ENCODE measurements around the gene SDK1. TPM values are rescaled to one million over a fixed set of nuclear protein-coding genes. Genes with fewer than 3 reads are reported as not detected.

Gene SDK1
- total and polyA plus RNA-seq, 7 experiments from 2014 or later: 0.07 to 2.5 (median 0.54) TPM

DNA sequence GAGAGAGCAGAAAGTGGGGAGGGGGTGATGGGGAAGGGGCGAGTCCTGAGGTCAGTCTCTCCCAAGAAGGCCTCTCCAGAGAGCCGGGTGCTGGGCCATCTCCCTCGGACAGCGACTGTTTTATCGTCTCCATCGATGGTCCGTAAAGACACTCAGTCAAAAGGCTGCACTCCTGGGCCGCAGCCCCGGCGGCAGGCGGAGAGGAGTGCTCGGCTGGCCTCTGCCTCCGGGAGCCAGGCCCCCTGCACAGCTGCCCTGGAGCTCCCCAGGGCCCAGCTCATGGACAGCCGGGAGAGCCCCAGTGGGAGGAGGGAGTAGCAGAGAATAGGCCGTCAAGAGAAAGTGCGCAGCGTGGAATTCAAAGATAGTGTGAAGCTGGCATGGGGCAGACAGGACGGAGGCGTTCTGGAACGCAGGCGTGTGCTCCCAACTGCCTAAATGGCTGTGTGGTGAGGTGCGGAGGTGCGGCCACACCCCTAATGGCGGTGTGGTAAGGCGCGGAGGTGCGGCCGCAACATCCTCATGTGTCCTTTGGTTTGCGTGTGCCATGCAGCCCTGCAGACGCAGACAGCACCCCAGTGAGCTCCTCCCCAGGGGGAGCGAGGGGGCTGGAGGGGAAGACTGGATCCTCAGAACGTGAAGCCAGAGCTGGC lies 903.6 kb downstream of the SDK1 start:
- Histone ChIP-seq H3K27ac (ENCODE audit: low read depth, low read length) (peak overlapping the region; percentile 29), H3K36me3 (ENCODE audit: control insufficient read depth in 2 of 3, insufficient read depth in 3 of 3, low read length in 3 of 3) (no peaks in the 10 kb centered on the region), H3K4me1 (ENCODE audit: control insufficient read depth in 2 of 2, insufficient read depth in 2 of 2, low read length in 2 of 2) (no peaks in the 10 kb centered on the region), H3K27me3 (ENCODE audit: control insufficient read depth in 2 of 2, insufficient read depth in 2 of 2, low read length in 2 of 2) (no peaks in the 10 kb centered on the region), H3K4me3 (ENCODE audit: low read length) (no peak overlapping the region), H3K9me3 (ENCODE audit: control insufficient read depth in 2 of 3, low read length in 3 of 3) (no peaks in the 10 kb centered on the region)
- Mint-ChIP-seq H3K4me3 (peak overlapping the region in 3 of 10 donors; percentile 73 to 89 (median 85)), H3K4me1 (peaks cover 0 to 9% (median 0%) of the 10 kb centered on the region in 7 donors), H3K27ac (peak overlapping the region in 4 of 9 donors; percentile 72 to 89 (median 80)), H3K9me3 (no peaks in the 10 kb centered on the region), H3K27me3 (no peaks in the 10 kb centered on the region), H3K36me3 (no peaks in the 10 kb centered on the region)
- ATAC-seq (peak; percentile 81), DNase-seq (peak in 2 of 9 donors; percentile 30 to 38)
- ChIA-PET CTCF (no interaction called here), POLR2A (no interaction called here)
- intact Hi-C loops (cut with micrococcal nuclease): no loop called here

DNA sequence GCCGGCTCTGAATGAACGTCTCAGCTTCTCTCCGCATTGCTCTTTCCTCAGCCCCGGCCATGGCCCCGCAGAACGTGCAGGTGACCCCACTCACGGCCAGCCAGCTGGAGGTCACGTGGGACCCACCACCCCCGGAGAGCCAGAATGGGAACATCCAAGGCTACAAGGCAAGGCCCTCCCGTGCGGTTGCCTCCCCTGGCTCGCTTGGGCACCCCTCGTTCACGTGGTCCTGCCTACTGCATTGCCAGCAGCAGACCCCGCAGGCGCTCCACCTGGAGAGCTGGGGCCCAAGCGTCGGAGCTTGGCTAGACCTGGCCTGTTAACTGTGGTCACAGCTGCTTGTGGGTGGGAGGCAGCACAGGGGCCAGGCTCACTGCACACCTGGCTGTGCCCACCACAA lies 904.8 kb downstream of the SDK1 start:
- Mint-ChIP-seq H3K36me3 (no peaks in the 10 kb centered on the region), H3K27ac (no peak overlapping the region), H3K27me3 (no peaks in the 10 kb centered on the region), H3K9me3 (no peaks in the 10 kb centered on the region), H3K4me1 (peaks cover 0 to 9% (median 0%) of the 10 kb centered on the region in 7 donors), H3K4me3 (no peak overlapping the region)
- ChIA-PET POLR2A (no interaction called here), CTCF (no interaction called here)
- DNase-seq: no peak
- H3K4me3 ChIP-seq (ENCODE audit: low read length): no peak overlapping the region
- H3K9me3 ChIP-seq (ENCODE audit: control insufficient read depth in 2 of 3, low read length in 3 of 3): no peaks in the 10 kb centered on the region
- H3K27ac ChIP-seq (ENCODE audit: low read depth, low read length): no peak overlapping the region
- no peaks in the 10 kb centered on the region for H3K27me3 ChIP-seq (ENCODE audit: control insufficient read depth in 2 of 2, insufficient read depth in 2 of 2, low read length in 2 of 2)
- no peak for ATAC-seq
- H3K4me1 ChIP-seq (ENCODE audit: control insufficient read depth in 2 of 2, insufficient read depth in 2 of 2, low read length in 2 of 2): no peaks in the 10 kb centered on the region
- no peaks in the 10 kb centered on the region for H3K36me3 ChIP-seq (ENCODE audit: control insufficient read depth in 2 of 3, insufficient read depth in 3 of 3, low read length in 3 of 3)
- intact Hi-C loops (cut with micrococcal nuclease): no loop called here

GRCh38 chr7:4207011-4207410 lies 906.0 kb downstream of the SDK1 start:
- no peaks in the 10 kb centered on the region for H3K36me3 ChIP-seq (ENCODE audit: control insufficient read depth in 2 of 3, insufficient read depth in 3 of 3, low read length in 3 of 3)
- H3K9me3 ChIP-seq (ENCODE audit: control insufficient read depth in 2 of 3, low read length in 3 of 3): no peaks in the 10 kb centered on the region
- intact Hi-C loops (cut with micrococcal nuclease): no loop called here
- POLR2A ChIA-PET: no interaction called here
- peaks cover 0 to 9% (median 0%) of the 10 kb centered on the region in 7 donors for H3K4me1 Mint-ChIP-seq
- H3K27me3 Mint-ChIP-seq: no peaks in the 10 kb centered on the region
- DNase-seq (no peak), ATAC-seq (no peak)
- H3K27ac ChIP-seq (ENCODE audit: low read depth, low read length): no peak overlapping the region
- no peaks in the 10 kb centered on the region for H3K9me3 Mint-ChIP-seq
- H3K27ac Mint-ChIP-seq: no peak overlapping the region
- CTCF ChIA-PET: no interaction called here
- H3K27me3 ChIP-seq (ENCODE audit: control insufficient read depth in 2 of 2, insufficient read depth in 2 of 2, low read length in 2 of 2): no peaks in the 10 kb centered on the region
- H3K4me1 ChIP-seq (ENCODE audit: control insufficient read depth in 2 of 2, insufficient read depth in 2 of 2, low read length in 2 of 2): no peaks in the 10 kb centered on the region
- H3K4me3 Mint-ChIP-seq: no peak overlapping the region
- H3K4me3 ChIP-seq (ENCODE audit: low read length): no peak overlapping the region
- H3K36me3 Mint-ChIP-seq: peaks cover 0 to 4% (median 0%) of the 10 kb centered on the region in 5 donors

GRCh38 chr7:4208086-4208485 lies 907.0 kb downstream of the SDK1 start:
- DNase-seq (no peak), ATAC-seq (no peak)
- Mint-ChIP-seq H3K27ac (peak overlapping the region in 1 of 9 donors; percentile 51), H3K4me3 (no peak overlapping the region), H3K4me1 (peaks cover 0 to 9% (median 0%) of the 10 kb centered on the region in 7 donors), H3K9me3 (no peaks in the 10 kb centered on the region), H3K36me3 (peaks cover 0 to 4% (median 0%) of the 10 kb centered on the region in 5 donors), H3K27me3 (no peaks in the 10 kb centered on the region)
- ChIA-PET POLR2A (no interaction called here), CTCF (no interaction called here)
- no peaks in the 10 kb centered on the region for H3K36me3 ChIP-seq (ENCODE audit: control insufficient read depth in 2 of 3, insufficient read depth in 3 of 3, low read length in 3 of 3)
- intact Hi-C loops (cut with micrococcal nuclease): no loop called here
- no peak overlapping the region for H3K27ac ChIP-seq (ENCODE audit: low read depth, low read length)
- H3K4me3 ChIP-seq (ENCODE audit: low read length): no peak overlapping the region
- H3K4me1 ChIP-seq (ENCODE audit: control insufficient read depth in 2 of 2, insufficient read depth in 2 of 2, low read length in 2 of 2): no peaks in the 10 kb centered on the region
- H3K27me3 ChIP-seq (ENCODE audit: control insufficient read depth in 2 of 2, insufficient read depth in 2 of 2, low read length in 2 of 2): no peaks in the 10 kb centered on the region
- H3K9me3 ChIP-seq (ENCODE audit: control insufficient read depth in 2 of 3, low read length in 3 of 3): no peaks in the 10 kb centered on the region

DNA sequence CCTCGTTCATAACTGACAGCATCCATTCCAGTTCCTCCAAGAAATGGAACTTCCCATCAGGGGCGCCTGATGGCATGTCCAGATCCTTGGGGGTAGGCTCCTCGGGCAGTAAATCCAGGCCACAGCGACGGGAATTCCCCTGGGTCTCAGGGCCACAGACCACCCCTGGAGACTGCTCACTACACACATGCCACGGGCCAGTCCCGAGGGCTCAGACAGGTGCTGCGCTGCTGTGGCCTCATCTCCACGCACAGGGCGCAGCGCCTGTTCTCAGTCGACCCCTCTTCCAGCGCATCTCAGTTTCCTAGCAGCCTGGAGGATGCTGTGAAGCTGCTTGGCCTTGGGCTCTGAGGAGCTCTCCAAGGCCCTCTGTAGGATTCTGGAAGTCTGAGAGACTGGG lies 907.5 kb downstream of the SDK1 start:
- Histone ChIP-seq H3K27me3 (ENCODE audit: control insufficient read depth in 2 of 2, insufficient read depth in 2 of 2, low read length in 2 of 2) (no peaks in the 10 kb centered on the region), H3K4me1 (ENCODE audit: control insufficient read depth in 2 of 2, insufficient read depth in 2 of 2, low read length in 2 of 2) (no peaks in the 10 kb centered on the region), H3K4me3 (ENCODE audit: low read length) (no peak overlapping the region), H3K9me3 (ENCODE audit: control insufficient read depth in 2 of 3, low read length in 3 of 3) (no peaks in the 10 kb centered on the region), H3K36me3 (ENCODE audit: control insufficient read depth in 2 of 3, insufficient read depth in 3 of 3, low read length in 3 of 3) (no peaks in the 10 kb centered on the region), H3K27ac (ENCODE audit: low read depth, low read length) (no peak overlapping the region)
- DNase-seq (no peak), ATAC-seq (no peak)
- Mint-ChIP-seq H3K4me3 (no peak overlapping the region), H3K9me3 (no peaks in the 10 kb centered on the region), H3K27ac (no peak overlapping the region), H3K4me1 (peaks cover 0 to 9% (median 0%) of the 10 kb centered on the region in 7 donors), H3K36me3 (peaks cover 0 to 4% (median 0%) of the 10 kb centered on the region in 5 donors), H3K27me3 (no peaks in the 10 kb centered on the region)
- intact Hi-C loops (cut with micrococcal nuclease): no loop called here
- ChIA-PET CTCF (no interaction called here), POLR2A (no interaction called here)

DNA sequence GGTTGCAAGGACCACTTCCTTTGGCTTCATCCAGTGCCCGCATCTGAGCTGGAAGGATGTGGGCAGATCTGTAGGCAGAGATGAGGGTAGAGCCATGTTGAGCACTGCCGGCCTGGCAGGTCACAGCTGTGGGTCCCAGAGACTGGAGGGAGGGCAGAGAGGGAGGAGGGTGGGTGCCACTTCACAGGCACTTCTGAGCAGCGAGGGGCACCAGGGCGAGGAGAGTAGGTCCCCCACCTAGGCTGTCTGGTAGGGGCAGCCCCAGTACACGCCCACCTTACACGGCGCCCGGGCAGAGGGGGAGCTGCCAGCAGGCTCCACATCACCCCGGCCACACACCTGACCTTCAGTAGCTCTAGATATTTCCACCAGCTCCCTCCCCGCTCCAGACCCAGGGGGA lies 908.1 kb downstream of the SDK1 start:
- no peak for DNase-seq
- H3K4me1 ChIP-seq (ENCODE audit: control insufficient read depth in 2 of 2, insufficient read depth in 2 of 2, low read length in 2 of 2): no peaks in the 10 kb centered on the region
- no peak overlapping the region for H3K4me3 ChIP-seq (ENCODE audit: low read length)
- Mint-ChIP-seq H3K36me3 (peaks cover 0 to 4% (median 0%) of the 10 kb centered on the region in 5 donors), H3K27ac (no peak overlapping the region), H3K4me3 (no peak overlapping the region), H3K27me3 (no peaks in the 10 kb centered on the region), H3K4me1 (peaks cover 0 to 6% (median 0%) of the 10 kb centered on the region in 7 donors), H3K9me3 (no peaks in the 10 kb centered on the region)
- CTCF ChIA-PET: no interaction called here
- intact Hi-C loops (cut with micrococcal nuclease): no loop called here
- no peaks in the 10 kb centered on the region for H3K27me3 ChIP-seq (ENCODE audit: control insufficient read depth in 2 of 2, insufficient read depth in 2 of 2, low read length in 2 of 2)
- H3K27ac ChIP-seq (ENCODE audit: low read depth, low read length): no peak overlapping the region
- H3K36me3 ChIP-seq (ENCODE audit: control insufficient read depth in 2 of 3, insufficient read depth in 3 of 3, low read length in 3 of 3): no peaks in the 10 kb centered on the region
- ATAC-seq: no peak
- H3K9me3 ChIP-seq (ENCODE audit: control insufficient read depth in 2 of 3, low read length in 3 of 3): no peaks in the 10 kb centered on the region
- POLR2A ChIA-PET: no interaction called here

DNA sequence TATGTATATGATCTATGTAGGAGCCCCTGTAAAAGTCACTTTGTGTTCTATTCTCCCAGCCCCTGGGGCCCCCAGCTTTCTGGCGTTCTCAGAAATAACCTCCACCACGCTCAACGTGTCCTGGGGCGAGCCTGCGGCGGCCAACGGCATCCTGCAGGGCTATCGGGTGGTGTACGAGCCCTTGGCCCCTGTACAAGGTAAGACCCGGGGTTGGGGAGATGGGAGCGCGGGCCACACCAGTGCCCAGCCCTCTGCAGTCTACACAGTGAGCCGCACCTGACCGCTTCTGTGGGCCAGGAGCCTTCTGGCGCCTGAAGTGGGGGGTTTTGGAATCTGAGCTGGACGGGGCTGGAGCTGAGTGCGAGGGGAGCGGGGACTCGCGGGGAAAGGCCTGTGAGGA lies 908.9 kb downstream of the SDK1 start:
- no peak overlapping the region for H3K4me3 Mint-ChIP-seq
- POLR2A ChIA-PET: no interaction called here

More for the DNA sequence above, 908.9 kb downstream of the SDK1 start:
- intact Hi-C loops (cut with micrococcal nuclease): no loop called here
- Histone ChIP-seq H3K9me3 (ENCODE audit: control insufficient read depth in 2 of 3, low read length in 3 of 3) (no peaks in the 10 kb centered on the region), H3K36me3 (ENCODE audit: control insufficient read depth in 2 of 3, insufficient read depth in 3 of 3, low read length in 3 of 3) (no peaks in the 10 kb centered on the region), H3K27me3 (ENCODE audit: control insufficient read depth in 2 of 2, insufficient read depth in 2 of 2, low read length in 2 of 2) (no peaks in the 10 kb centered on the region), H3K4me1 (ENCODE audit: control insufficient read depth in 2 of 2, insufficient read depth in 2 of 2, low read length in 2 of 2) (no peaks in the 10 kb centered on the region), H3K27ac (ENCODE audit: low read depth, low read length) (no peak overlapping the region), H3K4me3 (ENCODE audit: low read length) (no peak overlapping the region)
- H3K27ac Mint-ChIP-seq: no peak overlapping the region
- H3K9me3 Mint-ChIP-seq: peaks cover 0 to under 1% (median 0%) of the 10 kb centered on the region in 11 donors
- H3K4me1 Mint-ChIP-seq: peaks cover 0 to under 1% (median 0%) of the 10 kb centered on the region in 7 donors
- H3K36me3 Mint-ChIP-seq: peaks cover 0 to 4% (median 0%) of the 10 kb centered on the region in 5 donors
- no peaks in the 10 kb centered on the region for H3K27me3 Mint-ChIP-seq
- ATAC-seq (no peak), DNase-seq (no peak)
- CTCF ChIA-PET: no interaction called here

All from naive thymus-derived CD4-positive, alpha-beta T cell (primary cell).